ENCODE data around the gene RARB.
A peak's percentile ranks its signal among the peaks of the same experiment; 100 is the strongest.

Gene RARB

DNA sequence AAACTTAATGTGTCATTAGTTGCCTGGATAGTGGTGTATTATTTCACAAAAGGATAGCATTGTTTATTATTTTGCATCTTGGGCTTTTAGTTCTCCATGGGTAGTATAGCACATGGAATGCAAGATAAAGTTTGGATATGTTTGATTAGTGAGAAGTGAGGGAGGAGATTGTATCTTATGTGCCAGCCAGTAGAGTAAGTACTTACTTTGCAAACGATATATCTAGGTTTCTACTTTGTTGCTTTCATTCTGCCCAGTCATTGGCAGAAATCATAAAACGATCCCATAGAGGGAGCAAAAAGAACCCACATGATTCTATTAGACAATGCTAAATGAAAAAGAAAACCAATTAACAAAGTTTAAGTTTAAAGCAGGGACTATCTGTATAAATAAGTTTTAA lies 105.3 kb downstream of the RARB start:
- peaks cover 0 to 19% (median 11%) of the 10 kb centered on the region in 5 donors for H3K4me1 ChIP-seq (ENCODE audit: control insufficient read depth in 5 of 5, insufficient read depth in 5 of 5, low read length in 5 of 5)
- no peaks in the 10 kb centered on the region for H3K36me3 ChIP-seq (ENCODE audit: control insufficient read depth in 5 of 5, insufficient read depth in 5 of 5, low read length in 5 of 5)
- no peaks in the 10 kb centered on the region for H3K27me3 ChIP-seq (ENCODE audit: control insufficient read depth in 5 of 5, insufficient read depth in 4 of 5, low read length in 5 of 5)
- H3K27ac ChIP-seq (ENCODE audit: low read depth, low read length) = no peak overlapping the region
- no peak overlapping the region for H3K9ac ChIP-seq (ENCODE audit: low read length in 5 of 5)
- H3K4me3 ChIP-seq (ENCODE audit: low read depth in 1 of 5, low read length in 5 of 5) = no peak overlapping the region
- peaks cover 0 to 5% (median 0%) of the 10 kb centered on the region in 5 donors for H3K9me3 ChIP-seq (ENCODE audit: control insufficient read depth in 5 of 5, low read length in 5 of 5)

DNA sequence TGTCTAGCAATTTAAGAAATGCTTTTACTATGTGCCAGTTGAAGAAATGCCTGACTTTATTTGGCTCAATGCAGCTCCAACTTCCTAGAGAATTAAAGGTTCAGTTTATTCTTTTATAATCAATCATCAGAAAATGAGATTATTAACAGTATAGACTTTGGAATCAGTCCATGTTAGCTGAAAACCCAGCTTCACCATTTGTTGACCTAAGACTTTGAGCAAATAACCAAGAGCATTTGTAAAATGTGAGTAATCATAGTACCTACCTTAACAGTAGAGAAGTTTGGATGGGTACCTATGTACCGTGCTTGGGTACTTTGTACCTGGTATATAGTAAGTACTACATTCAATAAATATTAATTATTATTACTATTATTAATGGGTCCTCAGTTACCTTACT lies 105.9 kb downstream of the RARB start:
- Histone ChIP-seq H3K4me1 (ENCODE audit: control insufficient read depth in 5 of 5, insufficient read depth in 5 of 5, low read length in 5 of 5) (peaks cover 0 to 19% (median 11%) of the 10 kb centered on the region in 5 donors), H3K27me3 (ENCODE audit: control insufficient read depth in 5 of 5, insufficient read depth in 4 of 5, low read length in 5 of 5) (no peaks in the 10 kb centered on the region), H3K36me3 (ENCODE audit: control insufficient read depth in 5 of 5, insufficient read depth in 5 of 5, low read length in 5 of 5) (no peaks in the 10 kb centered on the region), H3K4me3 (ENCODE audit: low read depth in 1 of 5, low read length in 5 of 5) (no peak overlapping the region), H3K27ac (ENCODE audit: low read depth, low read length) (no peak overlapping the region), H3K9ac (ENCODE audit: low read length in 5 of 5) (no peak overlapping the region), H3K9me3 (ENCODE audit: control insufficient read depth in 5 of 5, low read length in 5 of 5) (peaks cover 0 to 5% (median 0%) of the 10 kb centered on the region in 5 donors)

GRCh38 chr3:25536521-25537391 lies 108.7 kb downstream of the RARB start:
- Histone ChIP-seq H3K4me1 (ENCODE audit: control insufficient read depth in 5 of 5, insufficient read depth in 5 of 5, low read length in 5 of 5) (peaks cover 0 to 19% (median 11%) of the 10 kb centered on the region in 5 donors), H3K27me3 (ENCODE audit: control insufficient read depth in 5 of 5, insufficient read depth in 4 of 5, low read length in 5 of 5) (no peaks in the 10 kb centered on the region), H3K9me3 (ENCODE audit: control insufficient read depth in 5 of 5, low read length in 5 of 5) (peaks cover 0 to 3% (median 0%) of the 10 kb centered on the region in 5 donors), H3K36me3 (ENCODE audit: control insufficient read depth in 5 of 5, insufficient read depth in 5 of 5, low read length in 5 of 5) (no peaks in the 10 kb centered on the region), H3K27ac (ENCODE audit: low read depth, low read length) (peak overlapping the region; percentile 94), H3K9ac (ENCODE audit: low read length in 5 of 5) (peak overlapping the region in 3 of 5 donors; percentile 11 to 56 (median 48)), H3K4me3 (ENCODE audit: low read depth in 1 of 5, low read length in 5 of 5) (no peak overlapping the region)

GRCh38 chr3:25537516-25537915 lies 109.5 kb downstream of the RARB start:
- no peaks in the 10 kb centered on the region for H3K36me3 ChIP-seq (ENCODE audit: control insufficient read depth in 5 of 5, insufficient read depth in 5 of 5, low read length in 5 of 5)
- H3K4me3 ChIP-seq (ENCODE audit: low read depth in 1 of 5, low read length in 5 of 5) = no peak overlapping the region
- H3K9me3 ChIP-seq (ENCODE audit: control insufficient read depth in 5 of 5, low read length in 5 of 5) = peaks cover 0 to 3% (median 0%) of the 10 kb centered on the region in 5 donors
- H3K27me3 ChIP-seq (ENCODE audit: control insufficient read depth in 5 of 5, insufficient read depth in 4 of 5, low read length in 5 of 5) = no peaks in the 10 kb centered on the region
- H3K9ac ChIP-seq (ENCODE audit: low read length in 5 of 5) = no peak overlapping the region
- peak overlapping the region; percentile 94 for H3K27ac ChIP-seq (ENCODE audit: low read depth, low read length)
- peaks cover 0 to 24% (median 11%) of the 10 kb centered on the region in 5 donors for H3K4me1 ChIP-seq (ENCODE audit: control insufficient read depth in 5 of 5, insufficient read depth in 5 of 5, low read length in 5 of 5)

DNA sequence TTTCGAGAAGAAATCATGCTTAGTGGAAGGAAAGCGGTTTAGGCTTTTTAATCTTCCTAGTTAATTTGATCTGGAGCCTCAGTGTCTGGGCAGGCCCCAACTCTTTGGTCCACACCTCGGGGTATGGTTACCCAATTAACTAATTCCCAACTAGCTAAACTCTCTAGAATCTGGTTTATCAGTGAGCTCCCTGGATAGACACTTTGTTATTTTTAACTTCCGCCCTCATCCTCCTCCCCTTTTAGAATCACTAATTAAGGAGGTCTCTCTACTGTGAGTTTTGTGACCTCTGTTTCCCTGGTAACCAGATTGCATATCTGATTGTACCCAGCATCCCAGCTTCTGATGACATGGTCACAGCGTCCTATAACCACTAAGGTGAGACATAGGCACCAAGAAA lies 112.2 kb downstream of the RARB start:
- H3K4me3 ChIP-seq (ENCODE audit: low read depth in 1 of 5, low read length in 5 of 5) = no peak overlapping the region
- no peaks in the 10 kb centered on the region for H3K36me3 ChIP-seq (ENCODE audit: control insufficient read depth in 5 of 5, insufficient read depth in 5 of 5, low read length in 5 of 5)
- no peak overlapping the region for H3K27ac ChIP-seq (ENCODE audit: low read depth, low read length)

DNA sequence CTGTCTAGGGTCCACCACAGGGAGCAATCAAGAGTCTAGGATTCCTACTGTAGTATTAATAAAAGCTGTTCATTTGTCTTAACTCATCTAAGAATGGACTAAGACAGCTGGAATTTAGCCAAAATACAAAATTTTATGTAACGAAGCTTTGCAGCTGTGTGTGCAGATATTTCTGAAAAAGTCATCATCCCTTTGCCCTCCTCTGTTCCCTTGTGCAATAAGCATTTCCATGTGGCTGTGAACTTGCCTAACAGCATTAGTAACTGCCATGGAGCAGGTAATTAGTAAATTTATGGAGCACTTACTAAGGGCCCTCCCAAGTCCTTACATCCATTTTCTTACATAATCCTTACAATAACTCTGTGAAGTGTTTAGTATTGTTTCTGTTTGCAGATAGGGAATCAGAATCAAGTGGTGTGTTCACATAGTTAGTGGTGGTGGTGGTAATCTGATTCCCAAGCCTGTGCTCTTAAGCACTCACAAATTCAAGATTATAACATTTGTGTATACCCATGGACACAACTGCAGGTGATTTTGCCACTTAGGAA lies 114.5 kb downstream of the RARB start:
- H3K9ac ChIP-seq (ENCODE audit: low read length in 5 of 5) = no peak overlapping the region
- peak overlapping the region; percentile 74 for H3K27ac ChIP-seq (ENCODE audit: low read depth, low read length)
- peaks cover 0 to 21% (median 12%) of the 10 kb centered on the region in 5 donors for H3K4me1 ChIP-seq (ENCODE audit: control insufficient read depth in 5 of 5, insufficient read depth in 5 of 5, low read length in 5 of 5)
- H3K36me3 ChIP-seq (ENCODE audit: control insufficient read depth in 5 of 5, insufficient read depth in 5 of 5, low read length in 5 of 5) = no peaks in the 10 kb centered on the region
- no peaks in the 10 kb centered on the region for H3K9me3 ChIP-seq (ENCODE audit: control insufficient read depth in 5 of 5, low read length in 5 of 5)
- no peak overlapping the region for H3K4me3 ChIP-seq (ENCODE audit: low read depth in 1 of 5, low read length in 5 of 5)
- H3K27me3 ChIP-seq (ENCODE audit: control insufficient read depth in 5 of 5, insufficient read depth in 4 of 5, low read length in 5 of 5) = no peaks in the 10 kb centered on the region

More for the DNA sequence above, 112.2 kb downstream of the RARB start:
- H3K9me3 ChIP-seq (ENCODE audit: control insufficient read depth in 5 of 5, low read length in 5 of 5) = no peaks in the 10 kb centered on the region
- peaks cover 0 to 34% (median 20%) of the 10 kb centered on the region in 5 donors for H3K4me1 ChIP-seq (ENCODE audit: control insufficient read depth in 5 of 5, insufficient read depth in 5 of 5, low read length in 5 of 5)
- no peak overlapping the region for H3K9ac ChIP-seq (ENCODE audit: low read length in 5 of 5)
- no peaks in the 10 kb centered on the region for H3K27me3 ChIP-seq (ENCODE audit: control insufficient read depth in 5 of 5, insufficient read depth in 4 of 5, low read length in 5 of 5)

DNA sequence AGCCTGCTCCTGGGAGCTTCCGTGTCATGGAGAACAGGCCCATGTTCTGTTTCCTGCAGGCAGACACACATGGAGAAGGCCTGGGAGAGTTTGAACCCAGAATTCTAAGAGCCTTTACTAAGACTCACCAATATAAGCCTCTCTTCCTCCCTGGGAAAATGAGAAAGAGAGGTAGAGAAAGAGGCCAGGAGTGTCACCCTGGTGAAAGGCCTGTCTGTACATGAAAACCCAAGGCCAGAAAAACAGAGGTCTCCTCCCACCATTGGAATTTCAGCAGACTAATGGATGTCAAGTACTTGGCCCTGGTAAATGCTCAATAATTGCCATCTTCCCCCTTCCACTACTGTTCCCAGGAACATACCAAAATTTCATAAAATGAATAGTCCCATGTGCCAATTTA lies 119.0 kb downstream of the RARB start:
- peaks cover 0 to 24% (median 11%) of the 10 kb centered on the region in 5 donors for H3K4me1 ChIP-seq (ENCODE audit: control insufficient read depth in 5 of 5, insufficient read depth in 5 of 5, low read length in 5 of 5)
- no peaks in the 10 kb centered on the region for H3K36me3 ChIP-seq (ENCODE audit: control insufficient read depth in 5 of 5, insufficient read depth in 5 of 5, low read length in 5 of 5)
- H3K4me3 ChIP-seq (ENCODE audit: low read depth in 1 of 5, low read length in 5 of 5) = no peak overlapping the region
- H3K27me3 ChIP-seq (ENCODE audit: control insufficient read depth in 5 of 5, insufficient read depth in 4 of 5, low read length in 5 of 5) = no peaks in the 10 kb centered on the region
- no peaks in the 10 kb centered on the region for H3K9me3 ChIP-seq (ENCODE audit: control insufficient read depth in 5 of 5, low read length in 5 of 5)
- no peak overlapping the region for H3K27ac ChIP-seq (ENCODE audit: low read depth, low read length)
- H3K9ac ChIP-seq (ENCODE audit: low read length in 5 of 5) = no peak overlapping the region

DNA sequence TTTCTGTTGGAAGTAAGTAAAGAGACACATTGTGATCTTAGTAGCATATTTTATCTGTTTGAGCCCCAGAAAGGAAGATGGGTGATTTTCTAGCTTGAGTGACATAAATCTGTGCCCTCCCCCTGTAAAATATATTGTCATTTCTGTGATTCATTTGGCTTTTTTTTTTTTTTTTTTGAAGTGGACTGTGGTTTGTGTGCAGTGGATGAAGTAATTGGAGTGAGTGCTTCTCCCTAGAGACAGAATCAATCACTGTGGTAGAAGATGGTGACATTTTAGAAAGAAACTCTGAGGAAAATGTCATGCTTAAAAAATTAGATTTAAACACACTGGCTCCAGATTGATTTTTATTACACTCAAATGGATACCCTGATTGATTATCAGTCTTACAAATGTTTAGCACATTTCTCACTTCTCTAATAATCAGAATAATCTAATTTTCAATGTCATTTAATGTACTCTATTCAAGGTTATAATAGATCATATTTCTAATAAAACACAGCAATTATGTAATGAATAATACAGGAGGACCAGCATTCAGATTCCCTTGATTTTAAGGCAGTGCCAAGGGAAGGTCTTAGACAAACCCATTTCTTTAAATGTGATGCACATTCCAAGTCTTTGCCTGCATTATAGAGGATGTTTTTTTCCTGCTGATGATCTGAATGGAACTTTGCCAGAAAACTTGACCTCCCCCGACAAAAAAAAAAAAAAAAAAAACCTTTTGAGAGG lies 120.0 kb downstream of the RARB start:
- Histone ChIP-seq H3K36me3 (ENCODE audit: control insufficient read depth in 5 of 5, insufficient read depth in 5 of 5, low read length in 5 of 5) (no peaks in the 10 kb centered on the region), H3K27ac (ENCODE audit: low read depth, low read length) (no peak overlapping the region), H3K9ac (ENCODE audit: low read length in 5 of 5) (no peak overlapping the region), H3K27me3 (ENCODE audit: control insufficient read depth in 5 of 5, insufficient read depth in 4 of 5, low read length in 5 of 5) (no peaks in the 10 kb centered on the region), H3K4me3 (ENCODE audit: low read depth in 1 of 5, low read length in 5 of 5) (no peak overlapping the region), H3K4me1 (ENCODE audit: control insufficient read depth in 5 of 5, insufficient read depth in 5 of 5, low read length in 5 of 5) (peaks cover 0 to 14% (median 6%) of the 10 kb centered on the region in 5 donors), H3K9me3 (ENCODE audit: control insufficient read depth in 5 of 5, low read length in 5 of 5) (no peaks in the 10 kb centered on the region)

- no peak overlapping the region for H3K9ac ChIP-seq (ENCODE audit: low read length in 5 of 5)
- H3K4me1 ChIP-seq (ENCODE audit: control insufficient read depth in 5 of 5, insufficient read depth in 5 of 5, low read length in 5 of 5) = peaks cover 0 to 9% (median 6%) of the 10 kb centered on the region in 5 donors
- no peaks in the 10 kb centered on the region for H3K36me3 ChIP-seq (ENCODE audit: control insufficient read depth in 5 of 5, insufficient read depth in 5 of 5, low read length in 5 of 5)
- no peaks in the 10 kb centered on the region for H3K27me3 ChIP-seq (ENCODE audit: control insufficient read depth in 5 of 5, insufficient read depth in 4 of 5, low read length in 5 of 5)
- H3K9me3 ChIP-seq (ENCODE audit: control insufficient read depth in 5 of 5, low read length in 5 of 5) = no peaks in the 10 kb centered on the region
- no peak overlapping the region for H3K4me3 ChIP-seq (ENCODE audit: low read depth in 1 of 5, low read length in 5 of 5)
- H3K27ac ChIP-seq (ENCODE audit: low read depth, low read length) = no peak overlapping the region
Observed at GRCh38 chr3:25548836-25549235, 120.8 kb downstream of the RARB start.

- Histone ChIP-seq H3K27me3 (ENCODE audit: control insufficient read depth in 5 of 5, insufficient read depth in 4 of 5, low read length in 5 of 5) (no peaks in the 10 kb centered on the region), H3K4me3 (ENCODE audit: low read depth in 1 of 5, low read length in 5 of 5) (no peak overlapping the region), H3K27ac (ENCODE audit: low read depth, low read length) (no peak overlapping the region), H3K36me3 (ENCODE audit: control insufficient read depth in 5 of 5, insufficient read depth in 5 of 5, low read length in 5 of 5) (no peaks in the 10 kb centered on the region), H3K9me3 (ENCODE audit: control insufficient read depth in 5 of 5, low read length in 5 of 5) (no peaks in the 10 kb centered on the region), H3K9ac (ENCODE audit: low read length in 5 of 5) (no peak overlapping the region), H3K4me1 (ENCODE audit: control insufficient read depth in 5 of 5, insufficient read depth in 5 of 5, low read length in 5 of 5) (peaks cover 7 to 28% (median 25%) of the 10 kb centered on the region in 5 donors)
Observed at GRCh38 chr3:25552251-25552650, 124.2 kb downstream of the RARB start.

Data from subcutaneous abdominal adipose tissue (tissue), 5 donors.